Measurements from ENCODE around the gene TST.
"Not testable (repeated sequence)": the region's sequence is repeated elsewhere in the genome, so short reads cannot be mapped to it uniquely, and the experiment has no call there.

The TST gene

GRCh38 chr22:37014415-37014806 is 4.8 kb downstream of the TST start:
- no peak for DNase-seq (ENCODE audit: low spot score)

GRCh38 chr22:37012956-37013355 is 6.3 kb downstream of the TST start:
- no peak for DNase-seq (ENCODE audit: low spot score)

DNA sequence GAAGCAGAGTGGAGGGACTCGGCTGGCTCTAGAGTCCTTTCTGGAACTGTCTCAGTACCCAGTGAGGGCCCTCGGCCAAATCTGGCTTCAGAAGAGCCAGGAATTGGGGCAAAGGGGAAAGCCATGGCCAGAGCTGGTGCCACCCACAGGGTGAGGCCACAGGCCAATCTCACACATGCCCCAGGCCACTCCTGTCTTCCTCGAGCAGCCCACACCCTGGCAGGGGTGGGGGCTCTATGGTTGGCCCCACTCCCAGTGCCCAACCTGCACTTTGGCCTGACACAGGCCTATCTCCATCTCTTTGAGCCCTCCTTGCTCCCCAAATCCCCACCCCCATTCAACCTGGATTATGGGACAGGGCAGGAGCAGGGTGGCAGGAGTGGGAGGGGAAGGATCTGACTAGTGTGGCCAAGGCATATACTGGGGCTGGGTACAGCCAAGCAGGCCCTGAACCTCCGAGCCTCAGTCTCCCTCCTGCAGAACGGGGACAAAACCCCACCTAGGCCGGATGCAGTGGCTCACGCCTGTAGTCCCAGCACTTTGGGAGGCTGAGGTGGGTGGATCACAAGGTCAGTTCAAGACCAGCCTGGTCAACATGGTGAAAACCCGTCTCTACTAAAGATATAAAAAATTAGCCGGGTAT is 6.9 kb downstream of the TST start:
- no peak for DNase-seq (ENCODE audit: low spot score)

GRCh38 chr22:37011472-37011871 is 7.8 kb downstream of the TST start:
- DNase-seq (ENCODE audit: low spot score), result no peak

DNA sequence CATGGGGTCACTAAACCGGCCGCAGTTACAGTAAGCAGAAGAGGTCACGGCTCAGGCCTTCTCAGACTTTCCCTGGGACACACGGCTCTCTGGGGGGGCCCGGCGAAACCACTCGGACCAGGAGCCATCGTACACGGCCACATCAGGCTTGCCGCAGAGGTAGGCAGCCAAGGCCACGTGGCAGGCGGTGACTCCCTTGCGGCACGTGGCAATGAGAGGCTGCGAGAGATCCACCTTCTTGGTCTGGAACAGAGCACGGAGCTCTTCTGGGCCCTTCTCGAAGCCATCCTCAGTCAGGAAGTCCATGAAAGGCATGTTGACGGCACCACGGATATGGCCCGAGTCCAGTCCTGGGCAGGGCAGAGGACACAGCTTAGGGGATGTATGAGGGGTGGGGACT is 8.3 kb downstream of the TST start:
- DNase-seq (ENCODE audit: low spot score), result no peak

- no peak for DNase-seq (ENCODE audit: low spot score)
Observed at GRCh38 chr22:37010174-37010573, 9.1 kb downstream of the TST start.

DNA sequence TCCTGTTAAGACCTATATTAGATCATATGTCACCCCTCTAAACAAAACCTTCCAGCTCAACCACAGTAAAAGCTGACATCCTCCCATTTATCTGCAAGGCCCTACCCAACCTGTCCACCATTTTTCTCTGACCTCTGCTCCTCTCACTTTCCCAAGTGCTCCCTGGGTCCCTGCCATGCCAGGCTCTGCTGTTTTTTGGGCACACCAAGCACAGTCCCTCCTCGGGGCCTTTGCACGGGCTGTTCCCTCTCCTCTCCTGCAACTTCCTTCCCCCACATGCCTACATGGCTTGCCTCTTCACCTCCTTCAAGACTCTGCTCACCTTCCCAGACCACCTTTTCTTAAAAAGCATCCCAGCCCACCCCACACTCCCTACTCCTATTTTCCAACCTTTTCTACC is 9.8 kb downstream of the TST start:
- no peak for DNase-seq (ENCODE audit: low spot score)

GRCh38 chr22:37008365-37008764 is 10.9 kb downstream of the TST start:
- DNase-seq (ENCODE audit: low spot score), result no peak

- no peak for DNase-seq (ENCODE audit: low spot score)
Observed at GRCh38 chr22:37007651-37008050, 11.6 kb downstream of the TST start.

- no peak for DNase-seq (ENCODE audit: low spot score)
Observed at GRCh38 chr22:37002633-37003032, 16.6 kb downstream of the TST start.

DNA sequence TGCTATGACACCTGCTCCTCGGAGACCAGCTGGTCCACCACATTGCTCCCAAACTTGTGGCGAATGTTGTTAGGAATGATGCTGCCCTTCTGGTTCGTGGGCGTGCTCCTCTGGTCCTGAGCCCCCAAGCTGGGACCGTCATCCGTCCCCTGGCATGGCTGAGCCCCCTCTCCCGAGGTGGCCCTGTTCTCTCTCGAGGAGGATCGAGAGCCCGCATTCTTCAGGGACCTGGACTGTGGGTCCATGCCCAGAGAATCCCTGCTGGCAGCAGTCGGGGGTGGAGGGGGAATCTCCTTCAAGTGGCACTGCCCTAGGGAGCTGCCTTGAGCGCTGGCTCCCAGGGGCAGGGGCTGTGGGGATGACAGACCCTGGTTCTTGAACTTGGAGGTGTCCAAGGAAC is 17.4 kb downstream of the TST start:
- no peak for DNase-seq (ENCODE audit: low spot score)

GRCh38 chr22:37000676-37001534 is 18.3 kb downstream of the TST start:
- no peak for DNase-seq (ENCODE audit: low spot score)

GRCh38 chr22:36999463-36999862 is 19.8 kb downstream of the TST start:
- DNase-seq (ENCODE audit: low spot score), result no peak

DNA sequence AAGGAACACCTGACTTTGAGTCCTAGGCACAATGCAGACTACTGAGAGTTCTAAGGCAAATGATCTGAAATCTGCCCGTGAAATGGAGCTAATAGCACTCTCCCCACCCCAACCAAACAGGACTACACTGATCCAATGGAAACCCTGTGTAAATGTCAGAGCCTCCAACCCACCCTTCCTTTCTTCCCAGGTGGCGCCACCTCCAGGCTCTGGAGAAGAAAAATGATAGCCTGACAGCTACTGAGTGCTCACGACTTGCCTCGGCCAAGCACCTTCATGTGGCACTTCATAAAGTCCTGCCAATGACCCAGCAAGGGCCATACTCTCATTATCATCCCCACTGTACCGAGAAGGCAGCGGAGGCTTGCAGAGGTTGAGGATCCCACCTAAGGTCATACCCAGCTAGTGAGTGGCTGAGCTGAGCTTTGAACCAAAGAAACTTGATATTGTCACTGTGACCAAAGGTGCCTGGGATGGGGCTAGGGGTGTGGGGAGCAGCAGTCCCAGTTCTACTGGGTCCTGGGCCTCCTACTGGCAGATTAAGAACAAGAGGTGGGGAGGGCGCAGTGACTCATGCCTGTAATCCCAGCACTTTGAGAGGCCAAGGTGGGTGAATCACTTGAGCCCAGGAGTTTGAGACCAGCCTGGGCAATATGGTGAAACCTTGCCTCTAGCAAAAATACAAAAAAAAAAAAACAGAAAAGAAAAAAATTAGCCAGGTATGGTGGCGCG is 20.5 kb downstream of the TST start:
- DNase-seq (ENCODE audit: low spot score), result no peak

GRCh38 chr22:36997746-36998145 is 21.5 kb downstream of the TST start:
- no peak for DNase-seq (ENCODE audit: low spot score)

GRCh38 chr22:36991206-36991605 is 28.0 kb downstream of the TST start:
- no peak for DNase-seq (ENCODE audit: low spot score)

GRCh38 chr22:36990457-36990856 is 28.8 kb downstream of the TST start:
- no peak for DNase-seq (ENCODE audit: low spot score)

DNA sequence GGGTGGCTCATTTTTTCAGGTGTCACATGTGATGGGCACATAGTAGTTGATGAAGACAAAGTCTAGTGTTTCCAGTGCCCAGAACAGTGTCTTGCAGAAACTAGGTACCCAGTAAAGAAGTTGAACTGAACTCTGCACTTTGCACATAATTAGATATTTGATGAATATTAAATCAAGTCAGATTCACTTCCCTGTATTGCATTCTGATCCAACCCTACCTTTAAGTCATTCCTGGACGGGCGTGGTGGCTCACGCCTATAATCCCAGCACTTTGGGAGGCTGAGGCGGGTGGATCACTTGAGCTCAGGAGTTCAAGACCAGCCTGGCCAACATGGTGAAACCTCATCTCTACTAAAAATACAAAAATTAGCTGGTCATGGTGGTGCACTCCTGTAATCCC is 30.2 kb downstream of the TST start:
- not testable (repeated sequence) for DNase-seq (ENCODE audit: low spot score)

- no peak for DNase-seq (ENCODE audit: low spot score)
Observed at GRCh38 chr22:36988075-36988832, 31.0 kb downstream of the TST start.

DNA sequence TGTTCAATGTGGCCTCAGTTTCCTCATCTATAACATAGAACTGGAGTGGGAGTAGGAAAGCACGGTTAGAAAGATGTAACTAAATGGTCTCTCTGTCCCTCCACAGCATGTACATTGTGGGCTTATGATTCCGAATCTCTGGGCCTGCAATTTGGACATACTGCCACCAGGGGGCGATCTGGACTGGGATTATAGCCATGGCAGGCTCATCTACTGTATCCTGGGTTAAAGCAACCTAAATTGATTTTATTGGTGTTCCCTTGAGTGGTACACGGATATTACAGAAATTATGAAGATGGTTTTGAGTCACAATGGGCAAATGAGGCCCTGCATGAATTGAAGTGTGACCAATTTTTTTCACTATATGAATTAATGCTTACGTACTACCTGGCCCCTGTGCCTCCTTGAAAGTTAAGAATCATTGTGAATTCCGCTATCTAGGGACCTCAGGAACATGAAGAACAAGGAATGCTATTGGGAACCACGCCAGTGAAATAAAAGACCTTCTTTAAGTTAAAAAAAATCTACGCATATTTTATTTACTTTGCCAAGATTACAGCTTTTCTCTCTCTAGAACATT is 32.9 kb downstream of the TST start:
- no peak for DNase-seq (ENCODE audit: low spot score)

- DNase-seq (ENCODE audit: low spot score), result no peak
Observed at GRCh38 chr22:36985211-36985889, 33.9 kb downstream of the TST start.
